ENCODE measurements around the gene BRD7.

- TF ChIP-seq POLR2AphosphoS5 (IDR thresholded peaks at IDR 0.05) (no peak), CTCF (IDR thresholded peaks at IDR 0.05) (no peak)
Measured at GRCh38 chr16:50416388-50416787, 47.6 kb upstream of the BRD7 start.

All from sigmoid colon (tissue), 4 donors.